Measurements from ENCODE around the gene CHTF18.
"Not testable (repeated sequence)": the region's sequence is repeated elsewhere in the genome, so short reads cannot be mapped to it uniquely, and the experiment has no call there.

The CHTF18 gene

GRCh38 chr16:818132-818531 is 29.7 kb downstream of the CHTF18 start:
- TF ChIP-seq CTCF (conservative IDR thresholded peaks at IDR 0.05; ENCODE audit: low read length) = no peak
- DNase-seq (ENCODE audit: low read depth) = no peak

GRCh38 chr16:818592-818991 is 30.2 kb downstream of the CHTF18 start:
- H3K4me3 ChIP-seq (ENCODE audit: low read length) = no peak overlapping the region
- no peak for DNase-seq (ENCODE audit: low read depth)
- TF ChIP-seq CTCF (conservative IDR thresholded peaks at IDR 0.05; ENCODE audit: low read length) = no peak

More at GRCh38 chr16:818132-818531, 29.7 kb downstream of the CHTF18 start:
- H3K4me3 ChIP-seq (ENCODE audit: low read length) = no peak overlapping the region

- no peak for DNase-seq (ENCODE audit: low read depth)
- TF ChIP-seq CTCF (conservative IDR thresholded peaks at IDR 0.05; ENCODE audit: low read length) = no peak
- H3K4me3 ChIP-seq (ENCODE audit: low read length) = no peak overlapping the region
Observed at GRCh38 chr16:819336-820043, 31.1 kb downstream of the CHTF18 start.

GRCh38 chr16:820044-820408 is 31.6 kb downstream of the CHTF18 start:
- not testable (repeated sequence) for DNase-seq (ENCODE audit: low read depth); H3K4me3 ChIP-seq (ENCODE audit: low read length)

GRCh38 chr16:820748-821147 is 32.3 kb downstream of the CHTF18 start:
- DNase-seq (ENCODE audit: low read depth) = no peak
- H3K4me3 ChIP-seq (ENCODE audit: low read length) = no peak overlapping the region
- TF ChIP-seq CTCF (conservative IDR thresholded peaks at IDR 0.05; ENCODE audit: low read length) = no peak

- no peak for TF ChIP-seq CTCF (conservative IDR thresholded peaks at IDR 0.05; ENCODE audit: low read length)
- H3K4me3 ChIP-seq (ENCODE audit: low read length) = no peak overlapping the region
- DNase-seq (ENCODE audit: low read depth) = no peak
Observed at GRCh38 chr16:821751-822150, 33.3 kb downstream of the CHTF18 start.

GRCh38 chr16:822174-822908 is 33.9 kb downstream of the CHTF18 start:
- H3K4me3 ChIP-seq (ENCODE audit: low read length) = no peak overlapping the region
- TF ChIP-seq CTCF (conservative IDR thresholded peaks at IDR 0.05; ENCODE audit: low read length) = no peak
- DNase-seq (ENCODE audit: low read depth) = no peak
